ENCODE data around the gene SLCO1C1.

GRCh38 chr12:20646239-20646827 lies 48.8 kb upstream of the SLCO1C1 start:
- TF ChIP-seq CTCF (IDR thresholded peaks at IDR 0.05): peak; percentile 36 to 60 (median 53)
- no peak for TF ChIP-seq EP300 (IDR thresholded peaks at IDR 0.05)
- no peak for TF ChIP-seq POLR2AphosphoS5 (IDR thresholded peaks at IDR 0.05)
